ENCODE measurements around the gene SAYSD1. TPM values are rescaled to one million over a fixed set of nuclear protein-coding genes. Genes with fewer than 3 reads are reported as not detected.

The SAYSD1 gene
- total RNA-seq, 4 donors from 2014 or later = 13.3 to 20.5 (median 16.3) TPM

GRCh38 chr6:39075010-39075686 is 39.8 kb downstream of the SAYSD1 start:
- ATAC-seq (ENCODE audit: low FRiP score) (no peak), DNase-seq (ENCODE audit: low spot score) (no peak)
- no peak for TF ChIP-seq CTCF (IDR thresholded peaks at IDR 0.05)

DNA sequence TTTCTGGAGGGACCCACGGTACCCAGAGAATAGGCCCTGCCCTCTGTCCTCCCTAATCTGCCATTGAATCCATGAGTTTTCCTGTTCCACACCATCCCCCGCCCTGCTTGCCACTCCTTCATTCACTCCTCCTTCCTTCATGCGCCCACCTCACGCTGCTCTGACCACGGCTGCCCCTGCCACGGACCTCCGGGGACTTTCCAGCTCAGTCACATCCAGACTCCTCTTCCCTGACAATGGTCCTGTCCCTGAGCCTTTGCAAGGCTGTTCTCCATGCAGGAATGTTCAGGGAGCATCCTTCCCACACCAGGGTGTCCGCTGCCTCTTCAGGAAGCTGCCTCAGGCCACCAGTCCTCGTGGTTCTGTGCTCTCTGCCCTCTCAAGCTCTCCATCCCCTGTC is 40.5 kb downstream of the SAYSD1 start:
- ATAC-seq (ENCODE audit: low FRiP score) (no peak), DNase-seq (ENCODE audit: low spot score) (no peak)
- no peak for TF ChIP-seq CTCF (IDR thresholded peaks at IDR 0.05)

DNA sequence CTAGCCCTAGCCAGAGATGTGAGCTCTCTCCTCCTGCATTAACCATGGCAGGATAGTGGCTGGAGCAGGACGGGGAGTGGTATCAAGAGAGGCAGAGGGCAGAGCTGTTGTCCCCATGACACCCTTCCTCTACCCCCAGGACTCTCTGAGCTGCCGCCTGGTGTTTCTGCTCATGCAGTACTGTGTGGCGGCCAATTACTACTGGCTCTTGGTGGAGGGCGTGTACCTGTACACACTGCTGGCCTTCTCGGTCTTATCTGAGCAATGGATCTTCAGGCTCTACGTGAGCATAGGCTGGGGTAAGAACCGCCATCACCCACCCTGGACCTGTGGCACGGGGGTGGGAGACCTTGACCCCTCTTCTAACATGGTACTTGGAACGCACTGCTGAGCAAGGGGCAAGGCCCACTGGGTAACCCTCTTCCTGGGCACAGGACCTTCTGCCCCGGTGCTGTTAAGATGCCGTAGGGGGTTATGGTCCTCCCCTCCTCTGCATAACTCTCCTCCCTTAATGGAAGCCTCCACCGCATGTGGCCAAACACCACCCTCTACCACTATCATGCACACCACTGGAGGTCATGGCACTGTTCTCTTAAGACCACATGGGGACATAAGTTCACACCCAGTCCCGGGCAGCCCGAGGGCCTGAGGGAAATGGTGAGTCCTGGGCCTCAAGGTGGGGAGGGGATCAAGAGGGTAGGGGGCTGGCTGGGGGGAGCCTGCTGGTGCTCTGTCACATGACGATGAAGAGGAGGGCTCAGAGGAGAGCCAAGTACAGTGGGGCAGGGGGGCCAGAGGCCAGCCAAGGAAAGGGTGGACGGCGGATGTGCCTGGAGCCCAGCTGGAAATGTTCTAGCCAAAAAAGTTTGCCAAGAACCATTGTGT is 41.3 kb downstream of the SAYSD1 start:
- no peak for DNase-seq (ENCODE audit: low spot score)
- ATAC-seq (ENCODE audit: low FRiP score) = no peak
- TF ChIP-seq CTCF (IDR thresholded peaks at IDR 0.05) = no peak

DNA sequence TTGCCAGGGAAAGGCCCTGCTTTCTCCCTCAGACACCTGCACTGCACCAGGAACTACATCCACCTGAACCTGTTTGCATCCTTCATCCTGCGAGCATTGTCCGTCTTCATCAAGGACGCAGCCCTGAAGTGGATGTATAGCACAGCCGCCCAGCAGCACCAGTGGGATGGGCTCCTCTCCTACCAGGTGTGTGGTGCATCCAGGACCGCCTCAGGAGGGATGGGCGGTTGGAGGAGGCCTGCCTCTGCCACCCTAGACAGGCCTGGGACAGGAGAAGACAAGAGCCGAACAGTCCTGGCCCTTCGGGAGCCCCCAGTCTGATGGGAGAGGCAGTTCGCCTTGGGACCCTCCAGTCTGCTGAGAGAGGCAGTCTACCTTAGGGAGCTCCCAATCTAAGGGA is 42.2 kb downstream of the SAYSD1 start:
- no peak for TF ChIP-seq CTCF (IDR thresholded peaks at IDR 0.05)
- no peak for ATAC-seq (ENCODE audit: low FRiP score)
- no peak for DNase-seq (ENCODE audit: low spot score)

- DNase-seq (ENCODE audit: low spot score) (no peak), ATAC-seq (ENCODE audit: low FRiP score) (no peak)
- TF ChIP-seq CTCF (IDR thresholded peaks at IDR 0.05) = no peak
Measured at GRCh38 chr6:39068391-39068790, 46.6 kb downstream of the SAYSD1 start.

DNA sequence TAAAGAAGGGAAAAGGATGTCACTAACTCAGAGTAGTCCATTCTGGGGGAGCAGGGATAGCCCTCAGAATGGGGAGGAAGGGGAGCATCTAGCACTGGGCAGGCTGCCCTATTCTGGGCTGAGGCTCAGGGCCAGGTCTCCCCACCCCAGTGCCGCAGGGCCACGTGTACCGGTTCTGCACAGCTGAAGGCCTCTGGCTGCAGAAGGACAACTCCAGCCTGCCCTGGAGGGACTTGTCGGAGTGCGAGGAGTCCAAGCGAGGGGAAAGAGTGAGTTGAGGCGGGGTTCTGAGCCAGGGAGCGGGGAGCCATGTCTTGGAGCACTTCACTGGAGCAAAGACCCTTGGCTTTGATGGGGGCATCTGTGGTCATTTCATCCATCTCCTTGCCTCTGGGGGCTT is 49.4 kb downstream of the SAYSD1 start:
- ATAC-seq (ENCODE audit: low FRiP score) = no peak
- no peak for DNase-seq (ENCODE audit: low spot score)
- TF ChIP-seq CTCF (IDR thresholded peaks at IDR 0.05) = no peak
